Natural killer cell (primary cell): ENCODE measurements around the gene LRRC37A3. TPM values are rescaled to one million over a fixed set of nuclear protein-coding genes. Genes with fewer than 3 reads are reported as not detected.

Experiments
- total RNA-seq, 4 donors: library from RNA; stranded (reverse); fragments of 120-200 nt in 1 of 4; gene quantifications; one replicate each; pipeline versions ENCODE4 v1.2.3 to v1.2.4, GENCODE V29; 2013 to 2022

Gene LRRC37A3
- total RNA-seq, 3 donors from 2014 or later (not counting 1 experiment from before 2014, with no cell fraction given): 7.8 to 22.7 (median 10.5) TPM

Other genes with a start within 250 kb of the LRRC37A3 start
- gene GNA13, start 137.3 kb upstream of the LRRC37A3 start, total RNA-seq: 100 to 1,000 TPM; 151 to 165 (median 161) TPM
- gene RGS9, start 217.9 kb upstream of the LRRC37A3 start, total RNA-seq: 10 to 100 TPM; 25.0 to 47.3 (median 37.2) TPM